NAMALWA (cell line): ENCODE measurements around the gene PKNOX2.

Source experiments
- DNase-seq: peaks from one replicate; pipeline ENCODE4 v3.0.0-alpha.2; 2015; ENCODE audit warnings: low spot score

PKNOX2 gene

GRCh38 chr11:125412509-125412908 is 248.0 kb downstream of the PKNOX2 start:
- no peak for DNase-seq

- no peak for DNase-seq
Measured at GRCh38 chr11:125413226-125413625, 248.7 kb downstream of the PKNOX2 start.

- DNase-seq: no peak
Measured at GRCh38 chr11:125414121-125414520, 249.6 kb downstream of the PKNOX2 start.

GRCh38 chr11:125416981-125417935 is 252.7 kb downstream of the PKNOX2 start:
- no peak for DNase-seq

- no peak for DNase-seq
Measured at GRCh38 chr11:125418396-125418795, 253.8 kb downstream of the PKNOX2 start.

GRCh38 chr11:125422681-125423080 is 258.1 kb downstream of the PKNOX2 start:
- DNase-seq: no peak

- peak; percentile 34 for DNase-seq
Measured at GRCh38 chr11:125423247-125423849, 258.8 kb downstream of the PKNOX2 start.

- no peak for DNase-seq
Measured at GRCh38 chr11:125425601-125426000, 261.1 kb downstream of the PKNOX2 start.

- DNase-seq: peak; percentile 36
Measured at GRCh38 chr11:125426818-125427528, 262.4 kb downstream of the PKNOX2 start.

GRCh38 chr11:125428486-125429173 is 264.1 kb downstream of the PKNOX2 start:
- peak; percentile 31 for DNase-seq

GRCh38 chr11:125429174-125429707 is 264.7 kb downstream of the PKNOX2 start:
- peak; percentile 80 for DNase-seq

- no peak for DNase-seq
Measured at GRCh38 chr11:125429807-125430678, 265.5 kb downstream of the PKNOX2 start.

- no peak for DNase-seq
Measured at GRCh38 chr11:125431009-125431408, 266.5 kb downstream of the PKNOX2 start.

- DNase-seq: no peak
Measured at GRCh38 chr11:125431481-125431880, 266.9 kb downstream of the PKNOX2 start.

GRCh38 chr11:125433454-125434121 is 269.0 kb downstream of the PKNOX2 start:
- DNase-seq: peak; percentile 65

- no peak for DNase-seq
Measured at GRCh38 chr11:125435461-125436238, 271.1 kb downstream of the PKNOX2 start.

GRCh38 chr11:125441648-125442410 is 277.3 kb downstream of the PKNOX2 start:
- peak; percentile 27 for DNase-seq

- DNase-seq: no peak
Measured at GRCh38 chr11:125442946-125443345, 278.4 kb downstream of the PKNOX2 start.
